Lower lobe of right lung (tissue), 2 donors: ENCODE measurements around the gene MBD3L1. TPM values are rescaled to one million over a fixed set of nuclear protein-coding genes. Genes with fewer than 3 reads are reported as not detected.

Experiments
- ATAC-seq, 2 donors: fragments of 200-7000 bp; cut with Tn5 transposase; one replicate each; pipeline ENCODE4 v1.9.1; 2020 to 2022; ENCODE audit warnings: mild to moderate bottlenecking in 2 of 2, moderate library complexity in 2 of 2
- DNase-seq: peaks from one replicate; pipeline ENCODE4 v3.0.0-alpha.2; 2020
- H3K27ac ChIP-seq: fragments of 200-600 bp; one replicate; pipeline ENCODE4 v1.8.0; 2022
- H3K27me3 ChIP-seq: fragments of 200-600 bp; one replicate; pipeline ENCODE4 v1.8.0; 2022; ENCODE audit warnings: low read depth
- H3K36me3 ChIP-seq: fragments of 200-600 bp; one replicate; pipeline ENCODE4 v1.8.0; 2022; ENCODE audit warnings: mild to moderate bottlenecking
- H3K4me1 ChIP-seq: fragments of 200-600 bp; one replicate; pipeline ENCODE4 v1.8.0; 2022
- H3K4me3 ChIP-seq: fragments of 200-600 bp; one replicate; pipeline ENCODE4 v1.8.0; 2022; ENCODE audit warnings: mild to moderate bottlenecking
- H3K9me3 ChIP-seq: fragments of 200-600 bp; one replicate; pipeline ENCODE4 v1.8.0; 2022
- CTCF ChIP-seq: fragments of 200-600 bp; IDR thresholded peaks from one replicate; pipeline ENCODE4 v1.8.0; 2022; ENCODE audit warnings: antibody characterized with exemption, mild to moderate bottlenecking
- intact Hi-C: fragments of 100-400 bp; cut with DNase I; formaldehyde crosslinking; loops from one replicate; pipeline ENCODE4 v1.11.0; 2022
- total RNA-seq: library from RNA; stranded (reverse); fragmentation: NEBNext Ultra II Directional; extraction: Animal tissue kit (Norgen Biotek cat#: 25700); gene quantifications from one replicate; pipeline ENCODE4 v1.2.1, GENCODE V29; 2021
- donor health status: DM: no; HTN: yes; CAD: no; lungs with severe emphysema.

MBD3L1 gene
- total RNA-seq, 1 donor from 2014 or later = not detected

GRCh38 chr19:8881512-8881911 lies 49.3 kb downstream of the MBD3L1 start:
- H3K9me3 ChIP-seq = no peaks in the 10 kb centered on the region
- no peaks in the 10 kb centered on the region for H3K27me3 ChIP-seq
- DNase-seq (no peak), ATAC-seq (no peak)
- intact Hi-C loops = no loop called here
- no peaks in the 10 kb centered on the region for H3K4me1 ChIP-seq
- H3K27ac ChIP-seq = no peak overlapping the region
- H3K4me3 ChIP-seq = no peak overlapping the region
- no peaks in the 10 kb centered on the region for H3K36me3 ChIP-seq
- TF ChIP-seq CTCF = no peak

DNA sequence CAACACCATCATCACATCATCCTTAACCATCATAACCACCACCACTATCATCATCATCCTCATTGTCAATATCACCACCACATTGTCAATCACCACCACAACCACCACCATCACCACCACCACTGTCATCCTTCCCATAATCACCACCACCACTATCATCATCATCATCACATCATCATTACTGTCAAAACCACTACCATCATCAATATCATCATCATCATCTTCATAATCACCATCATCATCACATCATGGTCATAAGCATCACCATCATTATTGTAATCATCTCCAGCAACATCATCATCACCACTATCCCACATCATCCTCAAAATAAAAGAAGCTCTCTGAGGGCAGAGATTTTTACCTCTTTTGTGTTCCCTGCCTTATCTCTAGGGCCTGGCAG lies 52.2 kb downstream of the MBD3L1 start:
- no peak overlapping the region for H3K27ac ChIP-seq
- no peak for TF ChIP-seq CTCF
- intact Hi-C loops = no loop called here
- H3K36me3 ChIP-seq = no peaks in the 10 kb centered on the region
- no peaks in the 10 kb centered on the region for H3K9me3 ChIP-seq
- DNase-seq (no peak), ATAC-seq (no peak)
- no peaks in the 10 kb centered on the region for H3K4me1 ChIP-seq
- no peaks in the 10 kb centered on the region for H3K27me3 ChIP-seq
- no peak overlapping the region for H3K4me3 ChIP-seq

GRCh38 chr19:8887364-8887763 lies 55.2 kb downstream of the MBD3L1 start:
- Histone ChIP-seq H3K36me3 (no peaks in the 10 kb centered on the region), H3K4me3 (no peak overlapping the region), H3K9me3 (no peaks in the 10 kb centered on the region), H3K27me3 (no peaks in the 10 kb centered on the region), H3K4me1 (no peaks in the 10 kb centered on the region), H3K27ac (no peak overlapping the region)
- DNase-seq (no peak), ATAC-seq (no peak)
- intact Hi-C loops = no loop called here
- no peak for TF ChIP-seq CTCF

DNA sequence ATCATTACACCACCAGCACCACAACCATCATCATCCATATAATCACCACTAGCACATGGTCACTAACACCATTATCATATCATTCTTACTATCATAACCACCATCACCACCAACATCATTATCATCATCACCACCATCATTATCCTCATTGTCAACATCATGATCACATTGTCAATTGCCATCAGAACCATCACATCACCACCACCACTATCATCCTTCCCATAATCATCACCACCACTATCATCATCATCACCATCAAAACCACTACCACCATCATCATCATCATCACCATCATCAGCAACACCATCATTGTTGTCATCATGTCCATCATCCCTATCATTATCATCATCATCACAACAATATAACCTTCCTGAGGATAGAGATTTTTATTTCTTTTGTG lies 58.1 kb downstream of the MBD3L1 start:
- TF ChIP-seq CTCF = no peak
- Histone ChIP-seq H3K4me3 (no peak overlapping the region), H3K27me3 (no peaks in the 10 kb centered on the region), H3K9me3 (no peaks in the 10 kb centered on the region), H3K4me1 (no peaks in the 10 kb centered on the region), H3K27ac (no peak overlapping the region), H3K36me3 (no peaks in the 10 kb centered on the region)
- ATAC-seq (no peak), DNase-seq (no peak)
- intact Hi-C loops = no loop called here

Other genes with a start within 250 kb of the MBD3L1 start
- gene ADAMTS10, start 221.7 kb upstream of the MBD3L1 start, total RNA-seq = 22.4 TPM
- gene NFILZ, start 201.7 kb upstream of the MBD3L1 start, total RNA-seq = not detected
- gene ACTL9, start 133.6 kb upstream of the MBD3L1 start, total RNA-seq = not detected
- gene OR2Z1, start 110.7 kb upstream of the MBD3L1 start, total RNA-seq = not detected
- 23.1 TPM for gene ZNF558, start 73 bp upstream of the MBD3L1 start, total RNA-seq
- gene MUC16, start 178.0 kb downstream of the MBD3L1 start, total RNA-seq = 2.2 TPM